DND-41 (cell line): ENCODE results near the gene TFAP2A.

Experiments
- ATAC-seq: fragments of 200-7000 bp; cut with Tn5 transposase; 3 replicates; pipeline ENCODE4 v1.9.1; 2021; ENCODE audit warnings: low read depth; ENCODE audit not compliant: insufficient read depth
- DNase-seq: peaks from one replicate; pipeline ENCODE4 v3.0.0-alpha.2; 2020
- H2AFZ ChIP-seq: 2 replicates; pipeline ENCODE4 v1.6.0; 2012; ENCODE audit warnings: low read depth, low read length
- H3K27ac ChIP-seq: 2 replicates; pipeline ENCODE4 v1.5.1; 2012; ENCODE audit warnings: low read length, inconsistent platforms
- H3K27me3 ChIP-seq: fragments of 200-600 bp; sonication (generic); 2 replicates; pipeline ENCODE4 v1.6.0; 2012; ENCODE audit warnings: low read length, mild to moderate bottlenecking, inconsistent platforms; ENCODE audit not compliant: insufficient read depth, poor library complexity
- H3K36me3 ChIP-seq: 2 replicates; pipeline ENCODE4 v1.5.1; 2012; ENCODE audit warnings: low read length, inconsistent platforms; ENCODE audit not compliant: insufficient read depth
- H3K4me1 ChIP-seq: 2 replicates; pipeline ENCODE4 v1.5.1; 2012; ENCODE audit warnings: mild to moderate bottlenecking, low read length; ENCODE audit not compliant: insufficient read depth
- H3K4me2 ChIP-seq: 2 replicates; pipeline ENCODE4 v1.6.0; 2012; ENCODE audit warnings: mild to moderate bottlenecking, moderate library complexity, low read length, inconsistent platforms; ENCODE audit not compliant: insufficient read depth
- H3K4me3 ChIP-seq, 2 experiments: fragments of 200-600 bp in 1 of 2; shearing (Covaris generic) in 1 of 2; 2 replicates each; pipeline ENCODE4 v1.5.1; 2012 to 2016; ENCODE audit warnings: inconsistent platforms in 2 of 2, low read length in 2 of 2, mild to moderate bottlenecking in 2 of 2, low read depth in 1 of 2, moderate library complexity in 1 of 2
- H3K79me2 ChIP-seq: 2 replicates; pipeline ENCODE4 v1.6.0; 2012; ENCODE audit warnings: low read length, inconsistent platforms; ENCODE audit not compliant: insufficient read depth
- H3K9ac ChIP-seq: 2 replicates; pipeline ENCODE4 v1.6.0; 2012; ENCODE audit warnings: low read depth, mild to moderate bottlenecking, inconsistent platforms, low read length, moderate library complexity
- H3K9me3 ChIP-seq: 2 replicates; pipeline ENCODE4 v1.5.1; 2012; ENCODE audit warnings: low read length, moderate library complexity, mild to moderate bottlenecking, inconsistent platforms; ENCODE audit not compliant: insufficient read depth, severe bottlenecking
- H4K20me1 ChIP-seq: 2 replicates; pipeline ENCODE4 v1.6.0; 2012; ENCODE audit warnings: low read length; ENCODE audit not compliant: insufficient read depth
- EZH2 ChIP-seq: IDR thresholded peaks from 3 replicates; pipeline ENCODE4 v1.6.1; 2012; ENCODE audit warnings: borderline replicate concordance, low read depth, mild to moderate bottlenecking, moderate library complexity, low read length, inconsistent platforms; ENCODE audit not compliant: severe bottlenecking
- TF ChIP-seq, protein P1 (sequence below): IDR thresholded peaks from 2 replicates; pipeline ENCODE4 v1.5.1; 2012; ENCODE audit warnings: borderline replicate concordance, low read length, moderate library complexity, mild to moderate bottlenecking; ENCODE audit not compliant: poor library complexity, severe bottlenecking; ENCODE audit errors: extremely low read depth

Gene TFAP2A

DNA sequence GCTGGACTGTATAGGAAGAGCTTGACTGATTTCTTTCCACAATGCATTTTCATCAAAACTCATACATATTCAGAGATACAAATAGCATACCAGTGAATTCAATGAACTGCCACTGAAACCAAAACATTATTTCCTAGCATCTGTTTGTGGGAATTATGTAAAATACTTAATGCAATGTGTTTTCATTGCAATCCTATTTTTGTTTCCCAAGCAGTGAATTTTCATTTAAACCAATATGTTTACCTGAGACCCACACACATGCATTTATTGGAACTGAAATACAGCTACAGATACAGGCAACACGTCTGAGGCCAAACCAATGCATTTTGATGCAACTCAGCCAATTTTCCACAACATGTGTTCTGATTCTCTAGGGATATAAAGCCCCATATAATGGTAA, 33.2 kb upstream of the TFAP2A start:
- Histone ChIP-seq H3K4me3 (no peak overlapping the region), H3K79me2 (no peaks in the 10 kb centered on the region), H3K9me3 (no peaks in the 10 kb centered on the region), H3K27ac (no peak overlapping the region), H3K4me1 (no peaks in the 10 kb centered on the region), H2AFZ (no peak overlapping the region), H3K27me3 (peaks cover 12% of the 10 kb centered on the region), H3K9ac (no peak overlapping the region), H4K20me1 (no peaks in the 10 kb centered on the region), H3K36me3 (no peaks in the 10 kb centered on the region), H3K4me2 (no peak overlapping the region)
- no peak for TF ChIP-seq EZH2
- TF ChIP-seq, protein P1, sequence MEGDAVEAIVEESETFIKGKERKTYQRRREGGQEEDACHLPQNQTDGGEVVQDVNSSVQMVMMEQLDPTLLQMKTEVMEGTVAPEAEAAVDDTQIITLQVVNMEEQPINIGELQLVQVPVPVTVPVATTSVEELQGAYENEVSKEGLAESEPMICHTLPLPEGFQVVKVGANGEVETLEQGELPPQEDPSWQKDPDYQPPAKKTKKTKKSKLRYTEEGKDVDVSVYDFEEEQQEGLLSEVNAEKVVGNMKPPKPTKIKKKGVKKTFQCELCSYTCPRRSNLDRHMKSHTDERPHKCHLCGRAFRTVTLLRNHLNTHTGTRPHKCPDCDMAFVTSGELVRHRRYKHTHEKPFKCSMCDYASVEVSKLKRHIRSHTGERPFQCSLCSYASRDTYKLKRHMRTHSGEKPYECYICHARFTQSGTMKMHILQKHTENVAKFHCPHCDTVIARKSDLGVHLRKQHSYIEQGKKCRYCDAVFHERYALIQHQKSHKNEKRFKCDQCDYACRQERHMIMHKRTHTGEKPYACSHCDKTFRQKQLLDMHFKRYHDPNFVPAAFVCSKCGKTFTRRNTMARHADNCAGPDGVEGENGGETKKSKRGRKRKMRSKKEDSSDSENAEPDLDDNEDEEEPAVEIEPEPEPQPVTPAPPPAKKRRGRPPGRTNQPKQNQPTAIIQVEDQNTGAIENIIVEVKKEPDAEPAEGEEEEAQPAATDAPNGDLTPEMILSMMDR, result no peak
- ATAC-seq (no peak), DNase-seq (no peak)

- Histone ChIP-seq H3K79me2 (no peaks in the 10 kb centered on the region), H3K9ac (no peak overlapping the region), H3K9me3 (no peaks in the 10 kb centered on the region), H3K27me3 (peaks cover 12% of the 10 kb centered on the region), H3K36me3 (no peaks in the 10 kb centered on the region), H4K20me1 (no peaks in the 10 kb centered on the region), H3K4me3 (no peak overlapping the region), H3K27ac (no peak overlapping the region), H3K4me2 (no peak overlapping the region), H2AFZ (no peak overlapping the region), H3K4me1 (no peaks in the 10 kb centered on the region)
- DNase-seq (no peak), ATAC-seq (no peak)
- TF ChIP-seq, protein P1, result no peak
- no peak for TF ChIP-seq EZH2
Observed at GRCh38 chr6:10446548-10446947, 31.7 kb upstream of the TFAP2A start.

DNA sequence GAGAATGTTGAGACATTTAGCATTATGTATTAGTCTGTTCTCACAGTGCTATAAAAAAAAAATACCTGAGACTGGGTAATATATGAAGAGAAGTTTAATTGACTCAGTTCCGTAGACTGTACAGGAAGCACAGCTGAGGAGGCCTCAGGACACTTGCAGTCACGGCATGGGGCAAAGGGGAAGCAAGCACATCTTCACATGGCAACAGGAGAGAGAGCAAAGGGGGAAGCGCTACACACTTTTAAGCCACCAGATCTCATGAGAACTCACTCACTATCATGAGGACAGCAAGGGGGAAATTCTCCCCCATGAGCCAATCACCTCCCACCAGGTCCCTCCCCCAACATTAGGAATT, 26.8 kb upstream of the TFAP2A start:
- H3K27ac ChIP-seq, result no peak overlapping the region
- no peaks in the 10 kb centered on the region for H3K9me3 ChIP-seq
- H3K79me2 ChIP-seq, result no peaks in the 10 kb centered on the region
- H3K27me3 ChIP-seq, result no peaks in the 10 kb centered on the region
- no peaks in the 10 kb centered on the region for H3K36me3 ChIP-seq
- ATAC-seq, result no peak
- H4K20me1 ChIP-seq, result no peaks in the 10 kb centered on the region
- no peak overlapping the region for H3K9ac ChIP-seq
- no peak overlapping the region for H2AFZ ChIP-seq
- TF ChIP-seq, protein P1, result no peak
- TF ChIP-seq EZH2, result no peak
- DNase-seq, result no peak
- H3K4me2 ChIP-seq, result no peak overlapping the region
- no peaks in the 10 kb centered on the region for H3K4me1 ChIP-seq
- no peak overlapping the region for H3K4me3 ChIP-seq
